Epithelial cell of umbilical artery (primary cell): Measurements from ENCODE around the gene TNFRSF9. TPM values are rescaled to one million over a fixed set of nuclear protein-coding genes. Genes with fewer than 3 reads are reported as not detected.

ENCODE experiments used
- total RNA-seq: library from RNA; depleted of rRNA; stranded (reverse); fragments of >200 nt; gene quantifications from 2 replicates; pipeline ENCODE4 v1.2.3, GENCODE V29; 2014

Gene TNFRSF9
- 0.30 and 0.65 TPM in 2 replicates for total RNA-seq

DNA sequence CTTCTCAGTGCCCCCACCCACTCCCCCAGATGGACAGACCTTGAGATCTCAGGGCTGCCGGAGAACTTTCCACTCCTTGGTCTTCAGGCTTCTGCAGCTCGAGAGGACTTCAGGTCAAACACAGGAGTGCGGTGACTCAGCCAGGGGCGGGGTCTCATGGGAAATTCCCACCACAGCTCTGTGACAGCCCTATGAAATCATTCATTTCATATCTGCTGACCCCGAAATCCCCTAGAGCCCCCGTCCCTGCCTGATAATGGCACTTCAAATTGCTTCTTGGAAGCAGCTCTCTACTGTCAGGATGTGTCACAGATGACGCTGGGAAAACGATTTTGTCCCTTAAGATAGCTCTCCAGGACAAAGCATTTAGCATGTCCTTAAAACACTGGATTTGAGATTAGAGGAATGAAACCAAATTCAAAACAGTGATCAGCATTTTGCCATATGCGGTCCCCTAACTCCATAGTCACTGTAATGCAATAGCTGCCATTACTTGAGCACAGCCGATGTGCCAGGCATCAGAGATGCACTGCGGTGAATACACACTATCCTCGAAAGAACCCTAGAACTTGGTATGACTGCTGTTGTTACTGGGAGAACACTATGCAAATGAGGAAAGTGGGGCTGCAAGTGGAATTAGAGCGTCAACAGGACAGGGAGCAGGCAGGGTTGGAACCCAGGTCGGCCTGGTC lies at the start of gene TNFRSF9:
TSS of gene TNFRSF9 (minus strand) at position 95 of the 692 bp plus-strand sequence. CDS start 845 bp downstream, outside the sequence.

DNA sequence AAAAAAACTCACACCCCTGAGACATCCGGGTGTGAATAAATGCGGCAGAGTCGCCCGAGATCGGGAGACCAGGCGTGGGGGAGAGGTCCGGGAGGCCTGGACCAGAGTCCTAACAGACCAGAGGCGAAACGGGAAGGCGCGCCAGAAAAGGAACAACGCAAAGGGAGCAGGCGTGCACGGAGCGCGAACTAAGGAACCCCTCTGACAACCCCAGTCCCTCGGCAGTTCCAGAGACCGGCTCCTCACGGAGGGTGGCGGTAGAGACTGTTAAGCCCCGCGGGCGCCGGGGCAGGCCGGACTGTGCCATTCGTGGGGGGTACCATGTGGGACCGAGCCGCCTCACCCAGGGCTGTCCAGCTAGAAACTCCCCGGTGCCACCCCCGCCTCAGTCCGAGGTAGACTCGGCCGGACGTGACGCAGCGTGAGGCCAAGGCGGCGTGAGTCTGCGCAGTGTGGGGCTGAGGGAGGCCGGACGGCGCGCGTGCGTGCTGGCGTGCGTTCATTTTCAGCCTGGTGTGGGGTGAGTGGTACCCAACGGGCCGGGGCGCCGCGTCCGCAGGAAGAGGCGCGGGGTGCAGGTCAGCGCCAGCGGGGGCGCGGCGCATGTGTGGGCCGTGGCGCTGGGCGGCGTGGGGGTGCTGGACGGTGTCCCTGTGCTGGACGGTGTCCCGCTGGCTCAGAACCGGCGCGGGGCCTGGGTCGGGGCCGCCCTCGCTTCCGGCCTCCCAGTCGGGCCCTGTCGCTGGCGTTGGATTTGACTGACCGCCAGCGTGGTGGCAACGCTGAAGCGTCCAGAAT lies 20.8 kb upstream of the TNFRSF9 start, which contains the start of gene PARK7:
TSS of gene PARK7 (plus strand) at position 496 of the 798 bp plus-strand sequence. CDS start 1,075 bp downstream, outside the sequence.

Other genes starting within 250 kb of the TNFRSF9 start
- gene VAMP3, start 169.5 kb downstream of the TNFRSF9 start, total RNA-seq = 82.5 and 95.0 TPM in 2 replicates
- 1.3 and 2.3 TPM in 2 replicates for gene PER3, start 156.5 kb downstream of the TNFRSF9 start, total RNA-seq
- under 0.01 TPM in 1 of 2 replicates, not detected in the other for gene UTS2, start 87.8 kb downstream of the TNFRSF9 start, total RNA-seq
- 292 and 381 TPM in 2 replicates for gene PARK7, start 20.9 kb upstream of the TNFRSF9 start, total RNA-seq
- 27.3 and 33.7 TPM in 2 replicates for gene ERRFI1, start 85.5 kb upstream of the TNFRSF9 start, total RNA-seq